Testis (tissue), 3 donors: Measurements from ENCODE around the gene LYPD6. TPM values are rescaled to one million over a fixed set of nuclear protein-coding genes. Genes with fewer than 3 reads are reported as not detected.

Source experiments
- DNase-seq: peaks from one replicate; pipeline ENCODE4 v3.0.0-alpha.2; 2019
- H3K27ac ChIP-seq, 2 donors: fragments of 200-600 bp; sonication (generic); one replicate each; pipeline ENCODE4 v1.5.1; 2019
- H3K27me3 ChIP-seq: fragments of 200-600 bp; sonication (generic); one replicate; pipeline ENCODE4 v1.5.1; 2019
- H3K36me3 ChIP-seq: fragments of 200-600 bp; sonication (generic); one replicate; pipeline ENCODE4 v1.5.1; 2017; ENCODE audit warnings: low read depth; ENCODE audit errors: missing control alignments
- H3K4me1 ChIP-seq: fragments of 200-600 bp; sonication (generic); one replicate; pipeline ENCODE4 v1.5.1; 2019
- H3K4me3 ChIP-seq, 2 donors: fragments of 200-600 bp; sonication (generic); one replicate each; pipeline ENCODE4 v1.5.1; 2017 to 2019
- H3K9me3 ChIP-seq: fragments of 200-600 bp; sonication (generic); one replicate; pipeline ENCODE4 v1.5.1; 2017
- CTCF ChIP-seq, 3 experiments: fragments of 450-650 bp in 2 of 3; fragments of 200-600 bp in 1 of 3; sonication (generic) in 1 of 3; IDR thresholded peaks; one replicate each; pipeline ENCODE4 v1.5.1; 2016 to 2019; ENCODE audit warnings: antibody characterized with exemption in 3 of 3, mild to moderate bottlenecking in 2 of 3, moderate library complexity in 1 of 3
- POLR2A ChIP-seq: fragments of 450-650 bp; IDR thresholded peaks from one replicate; pipeline ENCODE4 v1.6.1; 2017; ENCODE audit warnings: antibody characterized with exemption, mild to moderate bottlenecking, moderate library complexity
- WGBS, 2 donors: methylation state at CpG; one replicate each; pipeline ENCODE4 v1.1.5; 2018; 5-methylcytosine and 5-hydroxymethylcytosine counted together
- intact Hi-C: fragments of 100-400 bp; cut with DNase I; formaldehyde crosslinking; loops from one replicate; pipeline ENCODE4 v1.15.1; 2023; ENCODE audit warnings: low total_unique reads
- polyA plus RNA-seq: library from polyadenylated mRNA; stranded (reverse); fragments of 350-450 nt; fragmentation: Illumina TruSeq; extraction: RNeasy Lipid Tissue Mini Kit (QIAGEN cat#74804); gene quantifications from one replicate; pipeline ENCODE4 v1.2.3, GENCODE V29; 2014; ENCODE audit warnings: low read depth, low replicate concordance; ENCODE audit not compliant: insufficient read depth
- total RNA-seq, 2 donors: library from RNA; depleted of rRNA; stranded (reverse); fragments of >200 nt; gene quantifications; one replicate each; pipeline ENCODE4 v1.2.3, GENCODE V29; 2016

Gene LYPD6
- total and polyA plus RNA-seq, 3 donors from 2014 or later = 6.8 to 10.2 (median 6.9) TPM

GRCh38 chr2:149365931-149366583 lies 35.7 kb downstream of the LYPD6 start:
- Histone ChIP-seq H3K4me1 (no peaks in the 10 kb centered on the region), H3K27ac (no peak overlapping the region), H3K27me3 (no peaks in the 10 kb centered on the region), H3K36me3 (no peaks in the 10 kb centered on the region), H3K4me3 (no peak overlapping the region), H3K9me3 (no peaks in the 10 kb centered on the region)
- TF ChIP-seq CTCF (IDR thresholded peaks at IDR 0.05) = no peak
- no peak for TF ChIP-seq POLR2A
- intact Hi-C loops = no loop called here
- WGBS, 2 donors = 67 to 73% methylated on average over 5 of the region's 5 CpGs
- DNase-seq = no peak

GRCh38 chr2:149370061-149370775 lies 39.8 kb downstream of the LYPD6 start:
- WGBS, 2 donors = 92 to 95% methylated on average over 5 of the region's 5 CpGs
- TF ChIP-seq CTCF (IDR thresholded peaks at IDR 0.05) (no peak), POLR2A (no peak)
- Histone ChIP-seq H3K36me3 (no peaks in the 10 kb centered on the region), H3K27me3 (no peaks in the 10 kb centered on the region), H3K27ac (no peak overlapping the region), H3K4me3 (no peak overlapping the region), H3K9me3 (no peaks in the 10 kb centered on the region), H3K4me1 (no peaks in the 10 kb centered on the region)
- DNase-seq = no peak
- intact Hi-C loops = no loop called here

GRCh38 chr2:149371476-149371875 lies 41.1 kb downstream of the LYPD6 start:
- Histone ChIP-seq H3K36me3 (no peaks in the 10 kb centered on the region), H3K9me3 (no peaks in the 10 kb centered on the region), H3K27ac (no peak overlapping the region), H3K27me3 (no peaks in the 10 kb centered on the region), H3K4me3 (no peak overlapping the region), H3K4me1 (no peaks in the 10 kb centered on the region)
- no peak for DNase-seq
- no peak for TF ChIP-seq POLR2A
- no peak for TF ChIP-seq CTCF (IDR thresholded peaks at IDR 0.05)
- intact Hi-C loops = no loop called here
- 82 to 97% methylated on average over 6 of the region's 6 CpGs for WGBS, 2 donors

GRCh38 chr2:149375801-149376361 lies 45.5 kb downstream of the LYPD6 start:
- Histone ChIP-seq H3K4me1 (no peaks in the 10 kb centered on the region), H3K9me3 (no peaks in the 10 kb centered on the region), H3K36me3 (no peaks in the 10 kb centered on the region), H3K27me3 (no peaks in the 10 kb centered on the region), H3K4me3 (no peak overlapping the region), H3K27ac (no peak overlapping the region)
- TF ChIP-seq POLR2A (no peak), CTCF (IDR thresholded peaks at IDR 0.05) (no peak)
- DNase-seq = no peak
- intact Hi-C loops = no loop called here
- 49 to 51% methylated on average over 8 of the region's 8 CpGs for WGBS, 2 donors
